K562 (cell line): ENCODE results near the gene USH1G. TPM values are rescaled to one million over a fixed set of nuclear protein-coding genes. Genes with fewer than 3 reads are reported as not detected.

ENCODE experiments used
- DACH1 ChIP-seq: fragments of 450-650 bp; IDR thresholded peaks from 2 replicates; pipeline ENCODE4 v1.6.1; 2018; ENCODE audit not compliant: partially characterized antibody
- FOS ChIP-seq: IDR thresholded peaks from 3 replicates; pipeline ENCODE4 v1.6.1; 2011; ENCODE audit not compliant: insufficient read length; ENCODE audit errors: extremely low read depth
- GABPA ChIP-seq: fragments of 200-800 bp; sonication (Bioruptor generic); conservative IDR thresholded peaks from 2 replicates; pipeline ENCODE4 v1.6.1; 2016; ENCODE audit warnings: low read depth, missing genetic modification characterization, missing compliant biosample characterization
- HDGF ChIP-seq: fragments of 450-650 bp; IDR thresholded peaks from 2 replicates; pipeline ENCODE4 v1.6.1; 2016
- KAT7 ChIP-seq: sonication (generic); formaldehyde crosslinking; IDR thresholded peaks from 2 replicates; pipeline ENCODE4 v1.8.0; 2022; ENCODE audit warnings: missing genetic modification reagents, mild to moderate bottlenecking, borderline replicate concordance
- NEUROD1 ChIP-seq: fragments of 150-350 bp; IDR thresholded peaks from 2 replicates; pipeline ENCODE4 v1.6.1; 2014; ENCODE audit warnings: borderline replicate concordance, low read length, low read depth; ENCODE audit not compliant: partially characterized antibody
- NFXL1 ChIP-seq: fragments of 450-650 bp; formaldehyde crosslinking; IDR thresholded peaks from 2 replicates; pipeline ENCODE4 v1.4.0; 2021; ENCODE audit warnings: mild to moderate bottlenecking
- PHF21A ChIP-seq: fragments of 450-650 bp; IDR thresholded peaks from 2 replicates; pipeline ENCODE4 v1.6.1; 2017; ENCODE audit warnings: low read depth, borderline replicate concordance
- PRDM10 ChIP-seq: fragments of 450-650 bp; IDR thresholded peaks from 2 replicates; pipeline ENCODE4 v1.6.1; 2018; ENCODE audit not compliant: partially characterized antibody
- RBM17 ChIP-seq: fragments of 200-400 bp; formaldehyde crosslinking; IDR thresholded peaks from 2 replicates; pipeline ENCODE4 v1.6.1; 2017; ENCODE audit warnings: low read depth, mild to moderate bottlenecking, low read length, borderline replicate concordance
- RBM25 ChIP-seq: fragments of 200-400 bp; formaldehyde crosslinking; IDR thresholded peaks from 2 replicates; pipeline ENCODE4 v1.6.1; 2018; ENCODE audit warnings: low read length, low read depth, moderate library complexity; ENCODE audit not compliant: severe bottlenecking
- RFX5 ChIP-seq: IDR thresholded peaks from 2 replicates; pipeline ENCODE4 v1.6.1; 2011; ENCODE audit warnings: low read depth, mild to moderate bottlenecking, improper control_type of control experiment, low read length
- RNF219 ChIP-seq: fragments of 250-450 bp; sonication (Bioruptor Pico); IDR thresholded peaks from 2 replicates; pipeline ENCODE4 v1.5.0; 2022; ENCODE audit warnings: mild to moderate bottlenecking
- ZKSCAN3 ChIP-seq: fragments of 250-450 bp; sonication (Bioruptor Pico); IDR thresholded peaks from 2 replicates; pipeline ENCODE4 v1.4.0; 2020
- ZNF124 ChIP-seq: sonication (generic); formaldehyde crosslinking; IDR thresholded peaks from 2 replicates; pipeline ENCODE4 v1.8.1; 2022; ENCODE audit warnings: missing genetic modification reagents
- ZNF347 ChIP-seq: fragments of 450-650 bp; formaldehyde crosslinking; IDR thresholded peaks from 2 replicates; pipeline ENCODE4 v1.4.0; 2020; ENCODE audit warnings: low read depth, mild to moderate bottlenecking, moderate library complexity
- ZNF707 ChIP-seq: fragments of 250-450 bp; sonication (Bioruptor Pico); conservative IDR thresholded peaks from 2 replicates; pipeline ENCODE4 v1.8.0; 2022; ENCODE audit warnings: inconsistent platforms, mild to moderate bottlenecking, moderate library complexity
- polyA plus RNA-seq, 8 experiments: library from polyadenylated mRNA; depleted of rRNA in 4 of 8; stranded (reverse) in 5 of 8; unstranded in 3 of 8; fragments of >200 nt; fragmentation: Nextera tagmentation in 2 of 8; fragmentation: Illumina TruSeq in 1 of 8; extraction: Ambion mirVana in 2 of 8; extraction: Trizol in 1 of 8; gene quantifications; 2 replicates each; pipeline versions ENCODE4 v1.2.1 to v1.2.3, GENCODE V29; 2011 to 2014; ENCODE audit warnings: inconsistent platforms in 1 of 8, missing spikeins in 1 of 8
- total RNA-seq, 7 experiments: library from RNA; depleted of rRNA in 6 of 7; stranded (reverse); fragments of >200 nt in 6 of 7; fragmentation: Illumina TruSeq in 2 of 7; extraction: Trizol in 2 of 7; gene quantifications; 2 replicates each; pipeline versions ENCODE4 v1.2.1 to v1.2.3, GENCODE V29; 2011 to 2021; ENCODE audit warnings: low replicate concordance in 1 of 7
- TF ChIP-seq, protein P1 (sequence below): fragments of 450-650 bp; IDR thresholded peaks from one replicate; pipeline ENCODE4 v1.6.1; 2018; ENCODE audit warnings: mild to moderate bottlenecking, moderate library complexity; ENCODE audit not compliant: partially characterized antibody
- TF ChIP-seq, protein P2 (sequence below): sonication (generic); formaldehyde crosslinking; IDR thresholded peaks from 2 replicates; pipeline ENCODE4 v1.8.0; 2023; ENCODE audit warnings: mild to moderate bottlenecking, missing genetic modification reagents

The USH1G gene
- total and polyA plus RNA-seq, 9 of the 15 experiments (the other 6 are each of a cell fraction or from before 2014, with no cell fraction given) = 0.22 to 1.00 (median 0.64) TPM; not detected in 2

GRCh38 chr17:74875977-74876593, 47.0 kb downstream of the USH1G start (continued):
- no peak for TF ChIP-seq PRDM10
- no peak for TF ChIP-seq RNF219 (CRISPR knock-in tag)
- TF ChIP-seq ZNF124 (CRISPR knock-in tag) = no peak
- TF ChIP-seq RBM17 = no peak
- TF ChIP-seq ZNF707 (CRISPR knock-in tag) = 0 out of 2 replicates have a peak, but pooled peaks have one; percentile 12
- TF ChIP-seq RFX5 = no peak
- no peak for TF ChIP-seq FOS
- TF ChIP-seq, protein P1, sequence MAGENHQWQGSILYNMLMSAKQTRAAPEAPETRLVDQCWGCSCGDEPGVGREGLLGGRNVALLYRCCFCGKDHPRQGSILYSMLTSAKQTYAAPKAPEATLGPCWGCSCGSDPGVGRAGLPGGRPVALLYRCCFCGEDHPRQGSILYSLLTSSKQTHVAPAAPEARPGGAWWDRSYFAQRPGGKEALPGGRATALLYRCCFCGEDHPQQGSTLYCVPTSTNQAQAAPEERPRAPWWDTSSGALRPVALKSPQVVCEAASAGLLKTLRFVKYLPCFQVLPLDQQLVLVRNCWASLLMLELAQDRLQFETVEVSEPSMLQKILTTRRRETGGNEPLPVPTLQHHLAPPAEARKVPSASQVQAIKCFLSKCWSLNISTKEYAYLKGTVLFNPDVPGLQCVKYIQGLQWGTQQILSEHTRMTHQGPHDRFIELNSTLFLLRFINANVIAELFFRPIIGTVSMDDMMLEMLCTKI = no peak
- TF ChIP-seq, protein P2, sequence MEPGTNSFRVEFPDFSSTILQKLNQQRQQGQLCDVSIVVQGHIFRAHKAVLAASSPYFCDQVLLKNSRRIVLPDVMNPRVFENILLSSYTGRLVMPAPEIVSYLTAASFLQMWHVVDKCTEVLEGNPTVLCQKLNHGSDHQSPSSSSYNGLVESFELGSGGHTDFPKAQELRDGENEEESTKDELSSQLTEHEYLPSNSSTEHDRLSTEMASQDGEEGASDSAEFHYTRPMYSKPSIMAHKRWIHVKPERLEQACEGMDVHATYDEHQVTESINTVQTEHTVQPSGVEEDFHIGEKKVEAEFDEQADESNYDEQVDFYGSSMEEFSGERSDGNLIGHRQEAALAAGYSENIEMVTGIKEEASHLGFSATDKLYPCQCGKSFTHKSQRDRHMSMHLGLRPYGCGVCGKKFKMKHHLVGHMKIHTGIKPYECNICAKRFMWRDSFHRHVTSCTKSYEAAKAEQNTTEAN (CRISPR knock-in tag) = no peak
- no peak for TF ChIP-seq DACH1
- TF ChIP-seq HDGF = no peak
- TF ChIP-seq RBM25 = no peak
- TF ChIP-seq GABPA (tag) = 0 out of 2 replicates have a peak, but pooled peaks have one; percentile 21
- TF ChIP-seq NFXL1 (CRISPR knock-in tag) = no peak
- no peak for TF ChIP-seq NEUROD1
- TF ChIP-seq KAT7 (CRISPR knock-in tag) = no peak
- TF ChIP-seq ZNF347 (CRISPR knock-in tag) = no peak
- TF ChIP-seq PHF21A = no peak
- TF ChIP-seq ZKSCAN3 (CRISPR knock-in tag) = no peak
